Stomach (tissue), 9 donors: ENCODE data around the gene DIP2A. TPM values are rescaled to one million over a fixed set of nuclear protein-coding genes. Genes with fewer than 3 reads are reported as not detected.

Source experiments
- DNase-seq, 2 donors: peaks; one replicate each; pipeline versions ENCODE4 v3.0.0 to v3.0.0-alpha.2; 2013 to 2019
- H3K27ac ChIP-seq, 5 donors: fragments of 200-600 bp in 4 of 5; sonication (generic) in 4 of 5; one replicate each; pipeline ENCODE4 v1.5.1; 2013 to 2019; ENCODE audit warnings: mild to moderate bottlenecking in 1 of 5, moderate library complexity in 1 of 5
- H3K27me3 ChIP-seq, 3 donors: fragments of 200-600 bp; sonication (generic); one replicate each; pipeline ENCODE4 v1.5.1; 2017 to 2019; ENCODE audit warnings: mixed run types in 1 of 3
- H3K36me3 ChIP-seq, 4 donors: fragments of 200-600 bp; sonication (generic); 1 replicate in 3 of 4; 2 replicates in 1 of 4; pipeline ENCODE4 v1.5.1; 2016 to 2019
- H3K4me1 ChIP-seq, 4 donors: fragments of 200-600 bp; sonication (generic); one replicate each; pipeline ENCODE4 v1.5.1; 2016 to 2019
- H3K4me3 ChIP-seq, 4 donors: fragments of 200-600 bp; sonication (generic) in 3 of 4; one replicate each; pipeline ENCODE4 v1.5.1; 2016 to 2019; ENCODE audit warnings: mild to moderate bottlenecking in 1 of 4
- H3K9me3 ChIP-seq, 4 donors: fragments of 200-600 bp; sonication (generic); one replicate each; pipeline ENCODE4 v1.5.1; 2016 to 2019
- EP300 ChIP-seq: sonication (generic); formaldehyde crosslinking; IDR thresholded peaks from one replicate; pipeline ENCODE4 v1.6.1; 2017; ENCODE audit warnings: antibody characterized with exemption
- POLR2A ChIP-seq, 4 donors: fragments of 450-650 bp; IDR thresholded peaks; one replicate each; pipeline ENCODE4 v1.6.1; 2016; ENCODE audit warnings: antibody characterized with exemption in 4 of 4, control low read depth in 2 of 4, mild to moderate bottlenecking in 1 of 4, moderate library complexity in 1 of 4
- POLR2AphosphoS5 ChIP-seq, 3 donors: sonication (generic); formaldehyde crosslinking; IDR thresholded peaks; one replicate each; pipeline ENCODE4 v1.6.1; 2016; ENCODE audit warnings: antibody characterized with exemption in 3 of 3
- WGBS, 5 donors: extraction: QIAGEN DNeasy Blood & Tissue Kit in 3 of 5; methylation state at CpG; one replicate each; pipeline versions ENCODE4 v1.1.5 to v1.1.7; 2013 to 2018; 5-methylcytosine and 5-hydroxymethylcytosine counted together
- intact Hi-C: fragments of 100-400 bp; cut with DNase I; formaldehyde crosslinking; loops from one replicate; pipeline ENCODE4 v1.15.1; 2023; ENCODE audit warnings: low total_unique reads
- polyA plus RNA-seq, 3 donors: library from polyadenylated mRNA; stranded (reverse); fragments of 200-250 nt; gene quantifications; one replicate each; pipeline ENCODE4 v1.2.3, GENCODE V29; 2013
- total RNA-seq, 5 donors: library from RNA; depleted of rRNA; stranded (reverse); fragments of >200 nt; gene quantifications; one replicate each; pipeline versions ENCODE4 v1.1.0 to v1.2.3, GENCODE V29; 2014 to 2016
- TF ChIP-seq, protein P1 (sequence below), 7 experiments: fragments of 450-650 bp in 4 of 7; fragments of 200-600 bp in 3 of 7; sonication (generic) in 3 of 7; IDR thresholded peaks; one replicate each; pipeline ENCODE4 v1.5.1; 2016 to 2019; ENCODE audit warnings: antibody characterized with exemption in 7 of 7, control low read depth in 2 of 7, mild to moderate bottlenecking in 1 of 7
- donor health status: healthy with polysubstance abuse.
- donor health status: Bipolar disorder and iron deficiency.
- donor health status: healthy.

DIP2A gene
- total and polyA plus RNA-seq, 8 donors = 7.3 to 122 (median 51.0) TPM

GRCh38 chr21:46414965-46415275 lies 43.8 kb upstream of the DIP2A start:
- Histone ChIP-seq H3K27ac (no peak overlapping the region), H3K27me3 (no peaks in the 10 kb centered on the region), H3K9me3 (no peaks in the 10 kb centered on the region), H3K4me1 (no peaks in the 10 kb centered on the region), H3K36me3 (peaks cover 34 to 97% (median 85%) of the 10 kb centered on the region in 4 donors), H3K4me3 (no peak overlapping the region)
- DNase-seq = no peak
- no peak for TF ChIP-seq EP300
- TF ChIP-seq POLR2A (IDR thresholded peaks at IDR 0.05) = no peak
- TF ChIP-seq POLR2AphosphoS5 (IDR thresholded peaks at IDR 0.05) = no peak
- TF ChIP-seq, protein P1, sequence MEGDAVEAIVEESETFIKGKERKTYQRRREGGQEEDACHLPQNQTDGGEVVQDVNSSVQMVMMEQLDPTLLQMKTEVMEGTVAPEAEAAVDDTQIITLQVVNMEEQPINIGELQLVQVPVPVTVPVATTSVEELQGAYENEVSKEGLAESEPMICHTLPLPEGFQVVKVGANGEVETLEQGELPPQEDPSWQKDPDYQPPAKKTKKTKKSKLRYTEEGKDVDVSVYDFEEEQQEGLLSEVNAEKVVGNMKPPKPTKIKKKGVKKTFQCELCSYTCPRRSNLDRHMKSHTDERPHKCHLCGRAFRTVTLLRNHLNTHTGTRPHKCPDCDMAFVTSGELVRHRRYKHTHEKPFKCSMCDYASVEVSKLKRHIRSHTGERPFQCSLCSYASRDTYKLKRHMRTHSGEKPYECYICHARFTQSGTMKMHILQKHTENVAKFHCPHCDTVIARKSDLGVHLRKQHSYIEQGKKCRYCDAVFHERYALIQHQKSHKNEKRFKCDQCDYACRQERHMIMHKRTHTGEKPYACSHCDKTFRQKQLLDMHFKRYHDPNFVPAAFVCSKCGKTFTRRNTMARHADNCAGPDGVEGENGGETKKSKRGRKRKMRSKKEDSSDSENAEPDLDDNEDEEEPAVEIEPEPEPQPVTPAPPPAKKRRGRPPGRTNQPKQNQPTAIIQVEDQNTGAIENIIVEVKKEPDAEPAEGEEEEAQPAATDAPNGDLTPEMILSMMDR (IDR thresholded peaks at IDR 0.05) = no peak
- 92 to 97% (median 96%) methylated on average over 13 of the region's 13 CpGs for WGBS, 5 donors
- intact Hi-C loops = no loop called here

- no peak overlapping the region for H3K27ac ChIP-seq
- H3K27me3 ChIP-seq = no peaks in the 10 kb centered on the region
- peaks cover 27 to 96% (median 87%) of the 10 kb centered on the region in 4 donors for H3K36me3 ChIP-seq
- no peaks in the 10 kb centered on the region for H3K9me3 ChIP-seq
- intact Hi-C loops = no loop called here
- H3K4me1 ChIP-seq = no peaks in the 10 kb centered on the region
- no peak for DNase-seq
- no peak for TF ChIP-seq EP300
- no peak overlapping the region for H3K4me3 ChIP-seq
- WGBS, 5 donors = 91 to 100% (median 93%) methylated on average over 1 to 20 of the region's 20 CpGs
These were observed 42.1 kb upstream of the DIP2A start for GRCh38 chr21:46416551-46416950.

GRCh38 chr21:46418265-46418946 lies 40.3 kb upstream of the DIP2A start:
- WGBS, 5 donors = 90 to 94% (median 92%) methylated on average over 19 to 25 of the region's 25 CpGs
- H3K27ac ChIP-seq = no peak overlapping the region
- H3K36me3 ChIP-seq = peaks cover 33 to 93% (median 84%) of the 10 kb centered on the region in 4 donors
- H3K27me3 ChIP-seq = no peaks in the 10 kb centered on the region
- H3K4me1 ChIP-seq = no peaks in the 10 kb centered on the region
- no peaks in the 10 kb centered on the region for H3K9me3 ChIP-seq
- intact Hi-C loops = no loop called here
- no peak for TF ChIP-seq POLR2AphosphoS5 (IDR thresholded peaks at IDR 0.05)
- TF ChIP-seq, protein P1 (IDR thresholded peaks at IDR 0.05) = no peak
- no peak for TF ChIP-seq EP300
- no peak for TF ChIP-seq POLR2A (IDR thresholded peaks at IDR 0.05)
- DNase-seq = no peak
- H3K4me3 ChIP-seq = no peak overlapping the region

- WGBS, 5 donors = 89 to 95% (median 93%) methylated on average over 13 to 16 of the region's 16 CpGs
- Histone ChIP-seq H3K27ac (no peak overlapping the region), H3K9me3 (no peaks in the 10 kb centered on the region), H3K36me3 (peaks cover 33 to 92% (median 82%) of the 10 kb centered on the region in 4 donors), H3K27me3 (no peaks in the 10 kb centered on the region), H3K4me3 (no peak overlapping the region), H3K4me1 (no peaks in the 10 kb centered on the region)
- TF ChIP-seq POLR2A (IDR thresholded peaks at IDR 0.05) = no peak
- TF ChIP-seq POLR2AphosphoS5 (IDR thresholded peaks at IDR 0.05) = no peak
- TF ChIP-seq, protein P1 (IDR thresholded peaks at IDR 0.05) = no peak
- no peak for DNase-seq
- intact Hi-C loops = no loop called here
These were observed 38.2 kb upstream of the DIP2A start for GRCh38 chr21:46420241-46421190.
